GM12801 (cell line): ENCODE data around the gene STX5.

ENCODE experiments used
- CTCF ChIP-seq: IDR thresholded peaks from one replicate; pipeline ENCODE4 v1.5.1; 2011; ENCODE audit warnings: control low read depth; ENCODE audit not compliant: insufficient read length; ENCODE audit errors: extremely low read depth

The STX5 gene

GRCh38 chr11:62850911-62851806, 19.3 kb upstream of the STX5 start:
- TF ChIP-seq CTCF = no peak

- TF ChIP-seq CTCF = no peak
These were observed 16.0 kb upstream of the STX5 start for GRCh38 chr11:62847767-62848314.

GRCh38 chr11:62846177-62846576, 14.3 kb upstream of the STX5 start:
- TF ChIP-seq CTCF = no peak

- no peak for TF ChIP-seq CTCF
These were observed 12.3 kb upstream of the STX5 start for GRCh38 chr11:62844154-62844553.

- no peak for TF ChIP-seq CTCF
These were observed 11.6 kb upstream of the STX5 start for GRCh38 chr11:62843466-62843865.

- TF ChIP-seq CTCF = no peak
These were observed 10.4 kb upstream of the STX5 start for GRCh38 chr11:62842171-62842741.

GRCh38 chr11:62841361-62842170, 9.7 kb upstream of the STX5 start:
- TF ChIP-seq CTCF = no peak
